ENCODE data around the gene IKZF3.

GRCh38 chr17:39823407-39824054 is 40.6 kb downstream of the IKZF3 start:
- TF ChIP-seq EP300 (IDR thresholded peaks at IDR 0.05) (no peak), POLR2A (IDR thresholded peaks at IDR 0.05) (no peak), POLR2AphosphoS5 (IDR thresholded peaks at IDR 0.05) (no peak)
- TF ChIP-seq, protein P1, sequence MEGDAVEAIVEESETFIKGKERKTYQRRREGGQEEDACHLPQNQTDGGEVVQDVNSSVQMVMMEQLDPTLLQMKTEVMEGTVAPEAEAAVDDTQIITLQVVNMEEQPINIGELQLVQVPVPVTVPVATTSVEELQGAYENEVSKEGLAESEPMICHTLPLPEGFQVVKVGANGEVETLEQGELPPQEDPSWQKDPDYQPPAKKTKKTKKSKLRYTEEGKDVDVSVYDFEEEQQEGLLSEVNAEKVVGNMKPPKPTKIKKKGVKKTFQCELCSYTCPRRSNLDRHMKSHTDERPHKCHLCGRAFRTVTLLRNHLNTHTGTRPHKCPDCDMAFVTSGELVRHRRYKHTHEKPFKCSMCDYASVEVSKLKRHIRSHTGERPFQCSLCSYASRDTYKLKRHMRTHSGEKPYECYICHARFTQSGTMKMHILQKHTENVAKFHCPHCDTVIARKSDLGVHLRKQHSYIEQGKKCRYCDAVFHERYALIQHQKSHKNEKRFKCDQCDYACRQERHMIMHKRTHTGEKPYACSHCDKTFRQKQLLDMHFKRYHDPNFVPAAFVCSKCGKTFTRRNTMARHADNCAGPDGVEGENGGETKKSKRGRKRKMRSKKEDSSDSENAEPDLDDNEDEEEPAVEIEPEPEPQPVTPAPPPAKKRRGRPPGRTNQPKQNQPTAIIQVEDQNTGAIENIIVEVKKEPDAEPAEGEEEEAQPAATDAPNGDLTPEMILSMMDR (IDR thresholded peaks at IDR 0.05): no peak
